Right atrium auricular region (tissue), 2 donors: ENCODE measurements around the gene PCSK5. TPM values are rescaled to one million over a fixed set of nuclear protein-coding genes. Genes with fewer than 3 reads are reported as not detected.

Source experiments
- DNase-seq: peaks from one replicate; pipeline ENCODE4 v3.0.0-alpha.2; 2019; ENCODE audit warnings: low spot score
- H3K27ac ChIP-seq, 2 donors: fragments of 200-600 bp; sonication (generic); 1 replicate in 1 of 2; 2 replicates in 1 of 2; pipeline ENCODE4 v1.5.1; 2016 to 2019
- H3K27me3 ChIP-seq, 2 donors: fragments of 200-600 bp; sonication (generic); one replicate each; pipeline versions ENCODE4 v1.5.1 to v1.6.0; 2017 to 2019
- H3K36me3 ChIP-seq: fragments of 200-600 bp; sonication (generic); one replicate; pipeline ENCODE4 v1.5.1; 2016
- H3K4me1 ChIP-seq, 2 donors: fragments of 200-600 bp; sonication (generic); one replicate each; pipeline versions ENCODE4 v1.5.1 to v1.6.0; 2017 to 2019
- H3K4me3 ChIP-seq, 2 donors: fragments of 200-600 bp; sonication (generic); 1 replicate in 1 of 2; 2 replicates in 1 of 2; pipeline ENCODE4 v1.5.1; 2017 to 2019; ENCODE audit warnings: mild to moderate bottlenecking in 1 of 2, moderate library complexity in 1 of 2
- H3K9me3 ChIP-seq, 2 donors: fragments of 200-600 bp; sonication (generic); one replicate each; pipeline ENCODE4 v1.5.1; 2019
- total RNA-seq, 2 donors: library from RNA; depleted of rRNA; stranded (reverse); fragments of >200 nt; gene quantifications; one replicate each; pipeline ENCODE4 v1.1.0, GENCODE V29; 2016
- TF ChIP-seq, protein P1 (sequence below), 2 donors: fragments of 200-600 bp; sonication (generic); IDR thresholded peaks; one replicate each; pipeline ENCODE4 v1.5.1; 2019; ENCODE audit warnings: antibody characterized with exemption in 2 of 2

PCSK5 gene
- total RNA-seq, 2 donors from 2014 or later, result 5.3 to 6.5 TPM

DNA sequence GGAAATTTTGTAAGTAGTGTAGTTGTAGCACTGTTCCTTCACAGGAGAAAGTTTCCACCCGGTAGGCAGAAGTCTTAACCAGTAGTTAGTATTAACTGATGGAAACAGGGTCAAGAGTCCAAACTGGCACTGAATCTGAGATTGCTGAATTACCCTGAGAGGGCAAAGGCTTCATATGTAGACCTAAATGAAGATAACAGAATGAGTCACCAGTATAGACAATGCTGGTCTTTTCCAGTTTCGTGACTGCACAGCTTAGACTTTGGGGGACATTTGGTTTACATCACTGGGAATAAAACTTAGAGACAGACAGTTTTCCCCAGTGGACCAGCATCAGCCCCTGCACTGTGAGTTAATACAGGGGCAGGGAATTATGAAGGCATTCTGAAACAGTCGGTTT lies 60.5 kb downstream of the PCSK5 start:
- no peaks in the 10 kb centered on the region for H3K27me3 ChIP-seq
- DNase-seq, result no peak
- H3K4me3 ChIP-seq, result no peak overlapping the region
- TF ChIP-seq, protein P1, sequence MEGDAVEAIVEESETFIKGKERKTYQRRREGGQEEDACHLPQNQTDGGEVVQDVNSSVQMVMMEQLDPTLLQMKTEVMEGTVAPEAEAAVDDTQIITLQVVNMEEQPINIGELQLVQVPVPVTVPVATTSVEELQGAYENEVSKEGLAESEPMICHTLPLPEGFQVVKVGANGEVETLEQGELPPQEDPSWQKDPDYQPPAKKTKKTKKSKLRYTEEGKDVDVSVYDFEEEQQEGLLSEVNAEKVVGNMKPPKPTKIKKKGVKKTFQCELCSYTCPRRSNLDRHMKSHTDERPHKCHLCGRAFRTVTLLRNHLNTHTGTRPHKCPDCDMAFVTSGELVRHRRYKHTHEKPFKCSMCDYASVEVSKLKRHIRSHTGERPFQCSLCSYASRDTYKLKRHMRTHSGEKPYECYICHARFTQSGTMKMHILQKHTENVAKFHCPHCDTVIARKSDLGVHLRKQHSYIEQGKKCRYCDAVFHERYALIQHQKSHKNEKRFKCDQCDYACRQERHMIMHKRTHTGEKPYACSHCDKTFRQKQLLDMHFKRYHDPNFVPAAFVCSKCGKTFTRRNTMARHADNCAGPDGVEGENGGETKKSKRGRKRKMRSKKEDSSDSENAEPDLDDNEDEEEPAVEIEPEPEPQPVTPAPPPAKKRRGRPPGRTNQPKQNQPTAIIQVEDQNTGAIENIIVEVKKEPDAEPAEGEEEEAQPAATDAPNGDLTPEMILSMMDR (IDR thresholded peaks at IDR 0.05), result no peak
- peaks cover 0 to 10% of the 10 kb centered on the region in 2 donors for H3K4me1 ChIP-seq
- no peak overlapping the region for H3K27ac ChIP-seq
- H3K9me3 ChIP-seq, result no peaks in the 10 kb centered on the region
- no peaks in the 10 kb centered on the region for H3K36me3 ChIP-seq

DNA sequence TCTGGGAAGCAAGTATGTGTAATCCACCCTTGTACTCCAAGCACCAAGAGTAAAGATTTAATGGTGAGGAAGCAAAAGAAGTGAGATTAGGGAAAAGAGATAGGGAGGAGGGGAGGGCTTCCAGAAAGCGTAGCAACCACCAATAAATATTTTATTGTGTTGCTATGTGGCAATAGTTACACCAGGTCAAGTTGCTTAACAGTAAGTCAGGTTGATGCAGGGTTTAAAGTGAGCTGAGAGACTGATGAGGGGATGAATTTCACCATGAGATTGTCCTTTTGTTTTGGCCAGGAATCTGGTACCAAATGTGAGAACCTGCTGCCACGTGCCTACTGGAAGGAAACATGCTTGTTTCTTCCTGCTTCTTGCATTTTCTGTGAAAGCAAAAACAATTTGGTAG lies 62.7 kb downstream of the PCSK5 start:
- Histone ChIP-seq H3K27ac (no peak overlapping the region), H3K9me3 (no peaks in the 10 kb centered on the region), H3K4me1 (peaks cover 0 to 10% of the 10 kb centered on the region in 2 donors), H3K4me3 (no peak overlapping the region), H3K36me3 (no peaks in the 10 kb centered on the region), H3K27me3 (no peaks in the 10 kb centered on the region)
- DNase-seq, result no peak
- TF ChIP-seq, protein P1 (IDR thresholded peaks at IDR 0.05), result no peak

DNA sequence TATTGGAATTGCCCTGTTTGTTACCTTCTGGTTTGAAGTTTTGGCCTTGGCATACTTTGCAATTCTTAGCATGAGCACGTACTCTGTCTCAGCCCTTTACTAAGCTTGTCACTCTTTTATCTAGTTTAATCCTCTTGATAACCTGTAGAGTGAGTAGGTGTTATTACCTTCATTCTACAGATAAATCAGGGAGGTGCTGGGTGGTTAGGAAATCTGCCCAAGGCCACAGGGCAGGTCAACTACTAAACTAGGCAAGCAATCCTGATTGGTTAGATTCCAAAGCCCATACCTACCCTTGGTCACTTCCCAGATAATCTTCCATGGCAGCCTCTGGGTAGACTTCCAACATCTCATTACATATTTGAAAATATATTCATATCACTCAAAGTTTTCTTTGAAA lies 65.7 kb downstream of the PCSK5 start:
- Histone ChIP-seq H3K36me3 (no peaks in the 10 kb centered on the region), H3K4me1 (peaks cover 0 to 10% of the 10 kb centered on the region in 2 donors), H3K27ac (no peak overlapping the region), H3K4me3 (no peak overlapping the region), H3K27me3 (no peaks in the 10 kb centered on the region), H3K9me3 (no peaks in the 10 kb centered on the region)
- TF ChIP-seq, protein P1 (IDR thresholded peaks at IDR 0.05), result no peak
- DNase-seq, result no peak

- Histone ChIP-seq H3K4me1 (peaks cover 0 to 14% of the 10 kb centered on the region in 2 donors), H3K27ac (no peak overlapping the region), H3K27me3 (no peaks in the 10 kb centered on the region), H3K4me3 (no peak overlapping the region), H3K36me3 (no peaks in the 10 kb centered on the region), H3K9me3 (no peaks in the 10 kb centered on the region)
- TF ChIP-seq, protein P1 (IDR thresholded peaks at IDR 0.05), result no peak
- DNase-seq, result no peak
Measured at GRCh38 chr9:75957116-75957515, 66.6 kb downstream of the PCSK5 start.

DNA sequence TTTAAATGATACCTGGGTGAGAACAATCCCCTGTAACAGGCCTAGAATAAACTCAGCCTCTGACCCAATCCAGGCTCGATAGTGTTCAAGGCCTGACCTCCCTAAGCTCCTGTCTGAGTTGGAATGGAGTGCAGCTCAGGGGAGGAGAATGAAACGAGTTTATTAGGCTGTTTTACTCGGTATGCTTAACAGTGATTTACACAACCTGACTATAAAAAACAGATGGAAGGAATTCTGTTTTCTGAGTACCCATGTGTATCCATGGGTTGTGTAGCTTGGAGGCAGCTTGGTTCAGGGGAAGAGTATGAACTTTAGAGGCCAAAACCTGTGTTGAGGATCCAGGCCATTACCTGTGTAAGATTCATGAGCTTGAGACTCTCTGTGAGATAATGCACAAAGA lies 67.8 kb downstream of the PCSK5 start:
- no peak for DNase-seq
- no peaks in the 10 kb centered on the region for H3K9me3 ChIP-seq
- H3K27ac ChIP-seq, result no peak overlapping the region
- H3K4me3 ChIP-seq, result no peak overlapping the region
- H3K27me3 ChIP-seq, result no peaks in the 10 kb centered on the region
- H3K36me3 ChIP-seq, result no peaks in the 10 kb centered on the region
- H3K4me1 ChIP-seq, result peaks cover 0 to 22% of the 10 kb centered on the region in 2 donors
- TF ChIP-seq, protein P1 (IDR thresholded peaks at IDR 0.05), result no peak

DNA sequence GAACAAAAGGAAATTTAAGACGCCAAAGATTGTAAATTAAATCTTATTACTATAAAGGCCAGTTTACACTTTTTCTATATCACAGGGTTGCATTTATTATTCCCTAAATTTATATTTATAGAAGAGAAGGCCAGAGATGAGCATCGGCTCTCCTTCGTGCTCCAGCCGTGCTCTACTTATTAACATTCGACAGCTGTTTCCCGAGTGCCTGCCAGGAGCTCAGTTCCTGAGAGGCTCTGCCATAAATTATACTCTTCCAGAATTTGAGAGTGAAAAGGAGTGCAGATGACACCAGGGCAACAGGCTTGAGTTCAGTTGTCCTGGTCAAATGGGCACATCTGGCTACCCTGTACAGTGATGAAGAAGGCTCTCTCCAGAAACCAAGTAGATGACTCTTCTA lies 70.1 kb downstream of the PCSK5 start:
- no peak for DNase-seq
- Histone ChIP-seq H3K4me3 (no peak overlapping the region), H3K4me1 (peaks cover 0 to 30% of the 10 kb centered on the region in 2 donors), H3K27me3 (no peaks in the 10 kb centered on the region), H3K36me3 (no peaks in the 10 kb centered on the region), H3K27ac (no peak overlapping the region), H3K9me3 (no peaks in the 10 kb centered on the region)
- TF ChIP-seq, protein P1 (IDR thresholded peaks at IDR 0.05), result no peak
